ENCODE results near the gene MDM2.
"Not testable (repeated sequence)": the region's sequence is repeated elsewhere in the genome, so short reads cannot be mapped to it uniquely, and the experiment has no call there.

MDM2 gene

GRCh38 chr12:68808388-68809189, 612 bp downstream of the MDM2 start:
- peak; percentile 98 for DNase-seq

- DNase-seq = no peak
Observed at GRCh38 chr12:68809190-68810026, 1.4 kb downstream of the MDM2 start.

GRCh38 chr12:68810027-68810389, 2.0 kb downstream of the MDM2 start:
- DNase-seq = not testable (repeated sequence)

DNA sequence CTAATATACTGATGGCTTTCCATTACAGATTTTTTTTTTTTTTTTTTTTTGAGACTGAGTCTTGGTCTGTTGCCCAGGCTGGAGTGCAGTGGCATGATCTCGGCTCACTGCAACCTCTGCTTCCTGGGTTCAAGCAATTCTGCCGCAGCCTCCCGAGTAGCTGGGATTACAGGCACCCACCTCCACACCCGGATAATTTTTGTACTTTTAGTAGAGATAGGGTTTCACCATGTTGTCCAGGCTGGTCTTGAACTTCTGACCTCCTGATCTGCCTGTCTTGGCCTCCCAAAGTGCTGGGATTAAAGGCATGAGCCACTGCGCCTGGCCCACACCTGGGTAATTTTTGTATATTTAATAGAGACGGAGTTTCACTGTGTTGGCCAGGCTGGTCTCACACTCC, 3.6 kb downstream of the MDM2 start:
- DNase-seq = not testable (repeated sequence)

GRCh38 chr12:68812553-68813241, 4.7 kb downstream of the MDM2 start:
- DNase-seq = no peak

DNA sequence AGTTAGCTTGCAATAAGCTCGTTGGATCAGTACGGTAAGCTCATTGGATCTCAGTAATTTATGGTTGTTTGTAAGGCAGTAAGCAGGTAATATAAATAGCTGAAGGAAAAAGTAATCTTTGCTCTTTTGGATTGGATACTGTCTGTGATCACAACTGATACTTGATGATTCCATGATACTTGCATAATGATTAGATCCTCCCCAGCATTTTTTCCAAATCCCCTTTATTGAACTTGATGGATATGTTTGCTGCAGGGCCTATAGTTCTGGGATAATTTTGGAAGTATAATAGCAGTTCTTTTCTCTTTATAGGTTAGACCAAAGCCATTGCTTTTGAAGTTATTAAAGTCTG, 5.2 kb downstream of the MDM2 start:
- DNase-seq = no peak

GRCh38 chr12:68814490-68815231, 6.7 kb downstream of the MDM2 start:
- DNase-seq = no peak

- DNase-seq = no peak
Observed at GRCh38 chr12:68815232-68815927, 7.4 kb downstream of the MDM2 start.

DNA sequence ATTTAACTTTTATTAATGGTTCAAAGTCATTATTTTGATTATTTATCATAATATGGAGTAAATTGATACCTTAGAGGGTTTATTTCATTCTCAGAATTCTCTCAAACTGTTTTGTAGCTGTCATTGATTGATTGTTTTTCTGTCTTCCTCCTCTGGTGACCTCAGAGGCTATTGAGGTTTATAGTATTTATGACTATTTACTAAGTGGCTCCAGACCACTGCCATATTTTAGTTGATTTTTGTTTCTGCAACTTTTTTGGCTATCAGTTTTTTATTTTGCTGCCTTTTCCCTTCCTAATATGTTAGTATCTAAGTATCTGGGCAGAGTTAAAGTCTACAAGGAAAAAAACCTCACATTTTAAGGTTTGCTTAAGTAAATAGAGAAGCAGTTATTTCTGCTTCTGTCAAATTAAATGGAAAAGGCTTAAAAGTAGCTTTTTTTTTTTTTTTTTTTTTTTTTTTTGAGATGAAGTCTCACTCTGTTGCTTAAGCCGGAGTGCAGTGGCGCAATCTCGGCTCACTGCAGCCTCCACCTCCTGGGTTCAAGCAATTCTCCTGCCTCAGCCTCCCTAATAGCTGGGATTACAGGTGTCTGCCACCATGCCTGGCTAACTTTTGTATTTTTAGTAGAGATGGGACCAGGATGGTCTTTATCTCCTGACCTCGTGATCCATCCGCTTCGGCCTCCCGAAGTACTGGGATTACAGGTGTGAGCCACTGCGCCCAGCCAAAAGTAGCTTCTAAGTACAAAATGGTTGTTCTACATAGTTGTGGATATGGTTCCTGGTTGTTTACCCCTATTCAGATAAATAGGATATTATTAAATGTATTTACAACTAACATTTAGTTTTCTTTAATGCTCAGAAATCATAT, 8.2 kb downstream of the MDM2 start:
- DNase-seq = no peak

DNA sequence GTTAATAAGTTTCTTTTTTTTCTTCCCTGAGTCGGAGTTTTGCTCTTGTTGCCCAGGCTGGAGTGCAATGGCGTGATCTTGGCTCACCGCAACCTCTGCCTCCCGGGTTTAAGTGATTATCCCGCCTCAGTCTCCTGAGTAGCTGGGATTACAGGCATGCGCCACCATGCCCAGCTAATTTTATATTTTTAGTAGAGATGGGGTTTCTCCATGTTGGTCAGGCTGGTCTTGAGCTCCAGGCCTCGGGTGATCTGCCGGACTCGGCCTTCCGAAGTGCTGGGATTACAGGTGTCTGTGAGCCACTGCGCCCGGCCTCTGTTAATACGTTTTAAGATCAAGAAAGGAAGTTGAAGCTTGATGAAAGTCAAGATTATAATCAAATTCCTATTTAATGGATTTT, 11.5 kb downstream of the MDM2 start:
- DNase-seq = not testable (repeated sequence)

- no peak for DNase-seq
Observed at GRCh38 chr12:68821357-68822188, 13.6 kb downstream of the MDM2 start.

DNA sequence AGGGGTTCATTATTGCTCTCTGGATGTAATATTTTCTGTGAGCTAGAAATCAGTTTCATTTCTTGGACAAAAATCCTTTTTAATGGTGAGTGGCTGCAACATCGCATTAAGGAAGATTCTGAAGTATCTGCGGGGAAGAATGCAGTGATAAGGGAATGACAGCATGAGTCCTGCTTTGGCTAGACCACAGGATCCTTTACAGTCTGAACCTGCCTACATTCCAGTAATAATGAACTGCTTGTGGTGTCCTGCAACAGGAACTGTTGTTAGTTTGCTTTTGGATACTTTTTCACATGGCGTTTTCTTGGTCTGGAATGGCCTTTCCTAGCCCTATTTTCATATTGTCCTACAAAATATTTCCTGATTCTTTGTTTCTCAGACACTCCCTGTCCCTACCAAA, 15.7 kb downstream of the MDM2 start:
- DNase-seq = no peak

GRCh38 chr12:68824131-68824530, 16.2 kb downstream of the MDM2 start:
- no peak for DNase-seq

DNA sequence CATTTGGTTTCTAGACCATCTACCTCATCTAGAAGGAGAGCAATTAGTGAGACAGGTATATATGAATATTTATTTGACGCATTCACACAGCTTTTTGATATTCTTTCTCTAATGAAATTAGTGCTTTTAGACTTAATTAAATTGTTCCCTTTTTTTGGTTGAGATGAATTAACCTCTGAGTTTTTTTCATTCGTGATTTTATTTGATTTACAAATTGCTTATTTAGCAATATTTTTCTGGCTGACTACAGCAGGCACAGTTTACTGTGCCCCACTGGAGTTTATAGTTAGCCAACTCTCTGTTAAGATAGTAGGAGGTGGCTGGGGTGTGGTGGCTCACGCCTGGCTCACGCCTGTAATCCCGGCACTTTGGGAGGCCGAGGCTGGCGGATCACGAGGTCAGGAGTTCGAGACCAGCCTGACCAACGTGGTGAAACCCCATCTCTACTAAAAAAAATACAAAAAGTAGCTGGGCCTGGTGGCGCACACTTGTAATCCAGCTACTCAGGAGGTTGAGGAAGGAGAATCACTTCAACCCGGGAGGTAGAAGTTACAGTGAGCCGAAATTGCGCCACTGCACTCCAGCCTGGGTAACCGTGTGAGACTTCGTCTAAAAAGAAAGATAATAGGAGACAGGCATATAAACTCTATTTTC, 16.7 kb downstream of the MDM2 start:
- no peak for DNase-seq

DNA sequence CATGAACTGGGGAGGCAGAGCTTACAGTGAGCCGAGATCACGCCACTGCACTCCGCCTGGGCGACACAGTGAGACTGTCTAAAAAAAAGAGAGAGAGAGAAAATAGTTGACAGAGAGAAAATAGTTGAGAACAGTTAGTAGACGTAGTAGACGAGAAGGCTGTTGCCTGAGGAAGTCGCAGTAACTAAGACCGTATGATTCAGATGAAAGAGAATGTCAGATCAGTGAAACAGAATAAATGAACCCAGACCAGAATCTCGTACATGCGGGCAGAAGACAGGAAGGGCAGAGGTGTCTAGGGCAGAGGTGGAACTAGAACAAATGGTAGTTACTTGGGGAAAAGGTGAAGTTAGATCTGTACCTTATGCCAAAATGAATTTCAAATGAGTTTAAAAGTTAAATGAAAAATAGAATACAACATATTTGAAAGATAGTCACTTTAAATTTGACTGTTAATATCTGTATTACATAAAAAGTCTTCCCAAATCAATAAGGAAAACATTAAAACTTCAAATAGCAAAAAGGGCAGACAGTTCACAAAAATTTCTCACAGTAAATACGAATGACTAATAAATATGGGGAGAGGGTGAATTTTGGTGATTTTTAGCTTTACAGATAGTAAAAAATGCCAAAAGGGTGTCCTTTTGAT, 17.7 kb downstream of the MDM2 start:
- DNase-seq = no peak

DNA sequence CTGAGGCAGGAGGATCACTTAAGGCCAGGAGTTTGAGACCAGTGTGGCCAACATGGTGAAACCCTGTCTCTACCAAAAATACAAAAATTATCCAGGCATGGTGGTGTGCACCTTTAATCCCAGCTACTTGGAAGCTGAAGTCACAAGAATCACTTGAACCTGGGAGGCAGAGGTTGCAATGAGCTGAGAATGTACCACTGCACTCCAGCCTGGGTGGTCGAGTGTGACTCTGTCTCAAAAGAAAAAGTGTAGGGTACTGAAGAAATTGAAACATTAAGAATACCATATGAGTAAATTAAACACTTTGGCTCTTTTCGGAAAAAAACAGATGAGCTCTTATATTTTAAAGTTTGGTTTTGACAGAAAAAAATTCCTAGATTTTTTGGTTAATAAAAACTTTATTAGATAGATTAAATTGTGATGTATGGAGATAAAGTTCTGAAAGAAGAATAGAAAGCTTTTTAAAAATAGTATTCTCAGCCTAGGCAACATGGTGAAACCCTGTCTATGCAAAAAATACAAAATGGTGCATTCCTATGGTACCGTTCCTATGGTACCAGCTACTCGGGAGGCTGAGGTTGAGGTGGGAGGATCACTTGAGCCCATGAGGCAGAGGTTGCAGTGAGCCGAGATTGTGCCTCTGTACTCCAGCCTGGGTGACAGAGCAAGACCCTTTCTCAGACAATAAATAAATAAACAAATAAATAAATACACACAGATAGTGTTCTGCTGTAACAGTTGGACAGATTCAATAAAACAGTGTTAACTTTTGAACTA, 20.1 kb downstream of the MDM2 start:
- no peak for DNase-seq

GRCh38 chr12:68828672-68829068, 20.7 kb downstream of the MDM2 start:
- no peak for DNase-seq

GRCh38 chr12:68831272-68831671, 23.3 kb downstream of the MDM2 start:
- DNase-seq = no peak

All from NCI-H1105 treated with DMSO at 0.1 percent for 48 hours (cell line).